Activated CD4-positive, alpha-beta T cell treated with anti-CD3 and anti-CD28 coated beads, Interleukin-2, amount 50 U/mL, for 1 hour (primary cell): ENCODE results near the gene TTC24.
"Not testable (repeated sequence)": the region's sequence is repeated elsewhere in the genome, so short reads cannot be mapped to it uniquely, and the experiment has no call there.

Experiments used
- DNase-seq: peaks from one replicate; pipeline ENCODE4 v3.0.0-alpha.2; 2020

TTC24 gene

DNA sequence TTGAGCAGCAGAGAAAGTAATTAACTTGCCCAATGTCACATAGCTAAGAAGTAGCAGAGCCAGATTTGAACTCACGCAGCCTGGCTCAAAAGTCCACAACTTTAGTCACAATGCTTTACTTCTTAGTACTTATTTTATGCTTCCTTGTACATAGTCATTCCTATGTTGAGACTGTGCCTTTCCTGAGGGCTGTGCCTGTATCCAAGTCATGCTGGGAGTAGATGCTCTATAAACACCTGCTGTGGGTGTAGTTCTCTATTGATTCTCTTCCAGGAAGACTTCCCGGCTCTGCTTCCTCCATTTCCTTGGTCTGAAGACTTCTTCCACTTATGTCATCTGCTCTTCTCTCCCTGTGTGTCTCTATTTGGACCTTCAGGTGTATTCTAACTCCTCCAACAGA, 23.8 kb upstream of the TTC24 start:
- no peak for DNase-seq

DNA sequence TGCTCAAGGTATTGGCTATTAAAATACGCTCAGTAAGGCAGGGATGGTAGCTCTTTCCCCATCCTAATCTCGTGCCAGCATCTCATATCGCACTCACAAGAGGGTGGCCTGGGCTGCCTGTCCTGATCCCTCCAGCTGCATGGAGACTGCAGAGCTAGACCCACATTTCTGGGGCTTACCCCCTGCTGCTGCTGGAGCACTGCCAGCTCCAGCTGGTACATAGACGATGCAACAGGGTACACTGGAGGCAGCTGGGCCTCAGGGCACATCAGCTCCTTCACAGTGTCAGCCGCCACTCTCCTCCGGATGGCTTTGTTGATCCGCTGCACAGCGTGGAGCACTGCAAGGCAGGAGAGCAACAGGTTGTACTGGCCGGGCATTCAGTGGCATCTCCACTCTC, 23.2 kb upstream of the TTC24 start:
- DNase-seq: no peak

DNA sequence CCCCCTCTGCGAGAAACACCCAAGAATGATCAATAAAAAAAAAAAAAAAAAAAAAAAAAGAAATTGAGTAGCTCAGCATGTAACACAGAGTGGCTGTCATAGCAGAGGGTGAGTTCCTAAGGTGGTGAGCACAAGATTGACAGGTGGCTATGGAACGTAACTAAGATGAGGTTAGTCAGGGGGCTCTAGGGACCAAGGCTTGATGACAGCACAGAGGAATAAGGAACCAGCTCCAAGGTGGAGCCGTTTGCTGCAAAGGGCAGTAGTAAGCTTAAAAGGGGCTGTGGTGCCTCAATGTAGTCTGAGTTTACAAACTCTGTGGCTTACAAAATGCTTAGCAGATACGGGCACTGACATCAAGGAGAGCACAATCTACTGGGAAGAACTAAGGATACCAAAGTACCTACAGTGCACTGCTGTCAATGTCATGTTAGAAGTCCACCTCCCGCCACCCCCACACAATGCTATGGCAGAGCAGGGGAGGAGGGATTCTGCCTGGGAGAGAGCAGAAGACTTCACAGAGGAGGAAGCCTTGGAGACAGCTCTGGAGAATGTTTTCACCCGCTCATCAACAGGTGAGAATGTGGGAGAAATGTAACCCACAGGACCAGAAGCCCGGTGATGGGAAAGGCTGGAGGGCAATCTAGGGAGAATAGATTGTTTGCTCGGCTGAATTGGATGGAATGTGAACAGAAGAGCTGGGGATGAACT, 20.3 kb upstream of the TTC24 start:
- no peak for DNase-seq

DNA sequence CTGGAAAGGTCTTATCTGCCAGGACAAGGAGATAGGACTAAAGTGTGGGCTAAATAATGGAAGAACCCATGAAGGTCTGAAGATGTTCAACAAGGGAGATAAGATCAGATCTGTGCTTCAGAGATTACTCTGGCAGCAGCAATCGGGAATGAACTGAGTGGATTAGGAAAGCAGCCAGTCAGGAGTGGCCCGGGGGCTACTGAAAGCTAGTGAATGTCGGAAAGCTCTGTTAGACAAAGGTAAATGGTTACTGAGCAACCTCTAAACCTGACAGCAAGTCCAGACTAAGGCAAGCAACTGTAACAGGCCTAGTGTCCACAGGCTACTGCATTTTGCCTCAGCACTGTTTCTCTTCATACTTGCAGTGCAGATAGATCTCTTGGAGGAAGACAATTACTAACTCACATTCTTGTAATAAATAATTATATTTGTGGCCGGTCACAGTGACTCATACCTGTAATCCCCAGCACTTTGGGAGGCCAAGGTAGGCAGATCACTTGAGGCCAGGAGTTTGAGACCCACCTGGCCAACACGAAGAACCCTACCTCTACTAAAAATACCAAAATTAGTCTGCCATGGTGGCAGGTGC, 19.6 kb upstream of the TTC24 start:
- no peak for DNase-seq

DNA sequence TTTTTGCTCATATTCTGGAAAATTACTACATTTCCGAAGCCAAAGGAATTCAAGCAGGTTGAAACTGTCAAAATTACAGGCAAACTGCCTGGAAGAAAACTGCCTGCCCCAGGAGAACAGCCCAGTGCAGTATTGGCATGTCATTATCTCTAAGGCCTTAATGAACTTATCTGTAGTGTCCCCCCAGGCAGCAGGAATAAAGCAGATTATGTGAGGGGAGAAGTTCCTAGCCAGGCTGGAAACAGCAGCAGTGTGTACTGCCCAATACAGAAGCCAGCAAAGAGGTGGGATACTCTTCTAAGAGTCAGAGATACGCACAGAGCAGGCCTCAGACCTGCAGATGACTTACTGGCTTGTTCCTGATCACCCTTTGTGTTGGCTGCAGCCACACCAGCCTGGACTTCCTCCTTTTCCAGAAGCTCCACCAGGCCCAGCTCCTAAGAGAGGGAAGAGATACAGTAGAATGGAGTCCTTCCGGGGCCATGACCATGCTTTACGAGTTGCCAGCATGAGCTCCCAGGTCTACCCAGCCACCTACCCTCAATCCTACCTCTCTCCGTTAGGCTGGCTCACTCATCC, 18.8 kb upstream of the TTC24 start:
- no peak for DNase-seq

DNA sequence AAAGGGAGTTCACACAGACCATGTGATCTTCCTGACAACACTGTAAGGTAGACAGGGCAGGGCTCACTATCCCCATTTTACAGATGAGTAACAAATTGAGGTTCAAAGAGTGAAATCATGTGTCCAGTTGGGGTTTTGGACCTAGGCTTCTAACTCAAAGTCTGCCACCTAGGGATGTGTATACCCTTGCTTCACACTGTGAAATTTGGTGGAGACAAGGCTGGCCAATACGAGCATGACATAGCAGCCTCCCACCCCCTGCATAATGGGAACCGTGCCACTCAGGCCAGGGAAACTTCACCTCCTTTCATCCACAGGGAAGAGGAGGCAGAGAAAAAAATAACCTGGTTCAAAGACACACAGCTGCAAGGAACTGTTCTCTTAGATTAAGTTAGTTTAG, 14.0 kb upstream of the TTC24 start:
- no peak for DNase-seq

DNA sequence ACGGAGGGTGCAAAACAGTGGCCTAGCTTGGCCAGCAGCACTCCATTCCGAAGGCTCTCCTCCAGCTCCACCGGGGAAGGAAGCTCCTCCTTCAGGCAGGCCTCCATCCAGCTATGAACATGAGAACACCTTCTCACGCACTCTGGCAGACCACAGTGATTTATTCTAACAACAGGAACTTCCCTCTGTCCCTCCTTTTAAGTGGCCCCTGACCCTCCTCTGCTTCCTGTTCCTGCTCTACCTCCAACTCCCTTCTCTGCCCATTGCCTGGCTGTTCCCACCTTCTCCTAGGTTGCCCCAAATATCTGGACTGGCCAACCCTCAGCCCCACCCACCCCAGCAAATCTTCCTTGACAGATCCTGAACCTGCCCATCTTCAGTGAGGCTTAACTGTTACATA, 13.1 kb upstream of the TTC24 start:
- DNase-seq: no peak

DNA sequence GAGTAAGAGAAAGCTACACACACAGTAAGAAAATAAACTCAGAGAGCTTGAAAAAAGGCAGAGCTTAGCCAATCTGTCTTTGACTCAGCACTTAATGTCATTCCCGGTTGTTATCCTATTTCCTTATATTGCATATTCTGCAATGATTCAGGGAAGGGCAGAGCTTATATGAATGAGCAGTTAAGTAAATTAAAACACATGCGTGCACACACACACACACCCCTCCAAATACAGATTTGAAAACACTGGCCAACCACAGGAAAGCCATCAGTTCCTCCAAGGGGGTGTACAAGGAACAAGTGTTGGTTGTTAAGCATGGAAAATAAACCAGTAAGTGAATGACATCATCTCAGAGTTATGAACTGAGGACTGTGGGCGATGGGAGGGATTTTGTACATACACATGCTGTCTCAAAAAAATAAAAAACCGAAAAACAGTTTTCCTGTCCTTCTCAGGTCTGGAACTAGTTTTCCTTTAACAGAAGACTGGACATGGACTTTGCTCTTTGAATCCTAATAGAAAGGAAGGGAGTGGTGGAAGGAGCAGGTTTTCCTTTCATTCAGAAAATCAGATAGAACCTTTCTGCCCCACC, 8.2 kb upstream of the TTC24 start:
- no peak for DNase-seq

DNA sequence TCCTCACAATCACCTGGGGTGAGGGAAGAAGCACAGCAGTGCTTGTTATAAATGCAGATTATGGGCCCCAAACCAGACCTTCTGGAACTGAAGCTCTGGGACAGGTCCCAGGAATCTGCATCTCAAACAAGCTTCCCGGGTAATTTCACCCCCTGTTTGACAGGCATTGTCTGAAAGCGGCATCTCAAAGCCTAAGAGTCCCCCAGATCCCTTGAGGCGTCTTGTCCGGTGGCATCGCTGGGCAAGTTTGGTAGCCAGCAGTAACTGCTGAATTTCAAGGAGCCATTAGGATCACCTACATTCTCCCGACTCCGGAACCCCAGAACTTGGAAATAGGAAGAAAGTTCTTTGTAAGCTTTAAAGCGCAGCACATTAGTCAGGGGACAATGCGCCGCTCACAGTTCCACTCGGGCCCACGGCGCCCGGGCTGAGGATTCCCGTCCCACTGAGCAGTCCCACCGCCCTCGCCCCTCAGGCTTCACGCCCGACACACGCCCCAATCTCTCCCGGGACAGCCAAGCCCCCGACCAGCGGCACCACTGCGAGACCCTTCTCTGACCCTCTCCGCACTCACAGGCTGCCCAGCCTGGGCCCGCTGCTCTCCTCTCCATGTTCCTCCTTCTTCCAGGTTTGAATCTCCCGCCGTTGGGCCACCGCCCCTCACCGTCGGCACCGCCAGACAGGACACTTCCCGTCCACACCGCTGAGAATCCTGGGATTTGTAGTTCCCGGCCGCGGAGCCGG, 7.4 kb upstream of the TTC24 start, which contains the start of gene IQGAP3:
Gene IQGAP3 (minus strand): TSS at position 647 of the 744 bp plus-strand sequence. CDS start 36 bp downstream, at position 611.
- DNase-seq: peak; percentile 70

DNA sequence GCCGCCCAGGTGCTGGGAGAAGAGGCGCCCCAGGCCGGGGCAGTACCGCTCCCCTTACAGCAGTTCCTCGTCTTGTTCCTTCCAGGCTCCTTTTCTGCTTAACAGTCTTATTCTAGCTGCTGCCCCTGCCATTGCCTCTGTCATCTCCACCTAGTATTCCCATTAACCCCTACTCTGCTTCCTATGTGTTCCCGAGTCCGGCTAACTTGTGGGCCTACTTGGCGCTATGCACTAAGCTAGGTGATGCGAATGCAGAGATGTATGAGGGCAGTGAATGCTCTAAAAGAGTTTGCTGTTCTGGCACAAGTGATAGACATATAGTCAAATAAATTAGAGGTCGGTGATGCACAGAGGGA, 6.9 kb upstream of the TTC24 start:
- no peak for DNase-seq

DNA sequence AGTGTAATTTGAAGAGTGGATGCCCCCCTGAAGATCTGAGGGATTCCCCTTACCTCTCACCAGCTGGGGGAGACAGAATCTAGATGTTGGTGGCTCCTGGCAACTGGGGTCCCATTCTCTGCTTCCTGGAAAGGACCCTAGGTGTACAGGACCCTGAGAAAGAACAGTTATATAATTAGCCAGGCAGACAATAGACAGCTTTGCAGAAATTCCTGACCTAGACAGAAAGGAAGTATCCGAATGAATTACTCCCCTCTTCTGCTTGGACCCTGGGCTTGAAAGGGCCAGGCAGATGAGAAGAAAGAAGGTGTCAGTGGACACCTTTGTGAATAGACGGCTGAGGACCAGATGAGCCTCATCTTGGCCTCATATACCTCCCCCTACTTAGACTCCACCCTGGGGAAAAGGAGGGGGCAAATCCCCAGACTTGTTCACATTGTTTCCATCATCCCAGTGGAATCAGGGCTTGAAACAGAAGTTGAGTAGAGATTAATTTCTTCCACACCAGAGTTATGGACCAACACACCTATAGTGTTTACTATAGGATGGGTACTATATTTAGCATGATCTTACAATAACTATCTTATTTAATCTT, 5.4 kb upstream of the TTC24 start:
- no peak for DNase-seq

DNA sequence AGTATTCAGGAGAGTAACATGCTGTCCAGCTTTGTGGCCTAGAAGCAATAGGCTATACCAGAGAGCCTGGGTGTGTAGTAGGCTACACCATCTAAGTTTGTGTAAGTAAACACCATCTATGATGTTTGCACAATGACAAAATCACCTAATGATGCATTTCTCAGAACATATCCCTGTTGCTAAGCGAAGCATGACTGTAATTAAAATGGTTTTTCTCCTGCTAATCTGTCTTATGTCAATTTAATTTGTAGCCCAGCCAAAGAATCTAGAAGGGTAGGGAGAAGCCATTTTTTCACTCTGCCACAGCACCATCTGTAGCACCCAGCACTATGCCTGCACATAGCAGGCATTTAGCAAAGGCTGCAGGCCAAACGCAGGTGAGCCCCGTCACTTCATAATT, 2.0 kb upstream of the TTC24 start:
- no peak for DNase-seq

DNA sequence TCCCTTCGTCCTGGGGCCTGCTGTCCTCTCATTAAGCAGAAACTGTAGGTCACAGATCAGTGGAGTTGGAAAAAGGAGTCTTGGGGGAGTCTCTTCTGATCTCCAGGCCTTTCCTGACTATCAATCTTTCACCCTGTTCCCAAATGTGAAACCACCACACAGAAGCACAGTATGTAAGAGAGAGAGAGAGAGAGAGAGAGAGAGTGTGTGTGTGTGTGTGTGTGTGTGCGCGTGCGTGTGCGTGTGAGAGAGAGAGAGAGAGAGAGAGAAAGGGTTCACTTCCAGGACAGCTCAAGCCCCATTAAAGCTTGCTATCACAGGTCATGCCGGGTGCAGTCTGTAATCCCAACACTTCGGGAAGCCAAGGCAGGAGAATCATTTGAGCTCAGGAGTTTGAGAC, 1.5 kb upstream of the TTC24 start:
- DNase-seq: no peak

DNA sequence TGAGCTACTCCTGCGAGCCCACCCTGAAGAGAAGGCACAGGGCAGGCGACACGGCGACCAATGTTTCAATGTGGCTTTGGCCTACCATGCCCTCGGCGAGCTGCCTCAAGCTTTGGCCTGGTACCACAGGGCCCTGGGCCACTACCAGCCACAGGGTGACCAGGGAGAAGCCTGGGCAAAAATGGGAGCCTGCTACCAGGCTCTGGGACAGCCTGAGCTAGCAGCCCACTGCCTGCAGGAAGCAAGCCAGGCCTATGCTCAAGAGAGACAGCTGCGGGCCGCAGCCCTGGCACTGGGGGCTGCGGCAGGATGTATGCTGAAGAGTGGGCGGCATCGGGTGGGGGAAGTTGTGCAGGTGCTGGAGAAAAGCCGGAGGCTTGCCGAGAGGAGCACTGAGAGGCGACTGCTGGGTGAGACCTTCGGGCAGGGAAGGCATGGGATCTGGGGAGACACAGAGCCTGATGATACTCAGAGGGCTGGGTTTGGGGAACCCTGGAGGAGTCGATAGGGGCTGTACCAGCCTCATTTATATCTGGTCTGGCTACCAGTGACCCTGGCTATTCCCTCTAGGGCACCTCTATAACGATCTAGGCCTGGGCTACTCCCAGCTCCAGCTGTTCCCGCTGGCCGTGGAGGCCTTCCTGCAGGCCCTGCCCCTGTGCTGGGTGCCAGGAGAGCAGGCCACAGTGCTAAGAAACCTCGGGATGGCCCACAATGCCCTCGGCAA, 2.3 kb downstream of the TTC24 start:
- no peak for DNase-seq

DNA sequence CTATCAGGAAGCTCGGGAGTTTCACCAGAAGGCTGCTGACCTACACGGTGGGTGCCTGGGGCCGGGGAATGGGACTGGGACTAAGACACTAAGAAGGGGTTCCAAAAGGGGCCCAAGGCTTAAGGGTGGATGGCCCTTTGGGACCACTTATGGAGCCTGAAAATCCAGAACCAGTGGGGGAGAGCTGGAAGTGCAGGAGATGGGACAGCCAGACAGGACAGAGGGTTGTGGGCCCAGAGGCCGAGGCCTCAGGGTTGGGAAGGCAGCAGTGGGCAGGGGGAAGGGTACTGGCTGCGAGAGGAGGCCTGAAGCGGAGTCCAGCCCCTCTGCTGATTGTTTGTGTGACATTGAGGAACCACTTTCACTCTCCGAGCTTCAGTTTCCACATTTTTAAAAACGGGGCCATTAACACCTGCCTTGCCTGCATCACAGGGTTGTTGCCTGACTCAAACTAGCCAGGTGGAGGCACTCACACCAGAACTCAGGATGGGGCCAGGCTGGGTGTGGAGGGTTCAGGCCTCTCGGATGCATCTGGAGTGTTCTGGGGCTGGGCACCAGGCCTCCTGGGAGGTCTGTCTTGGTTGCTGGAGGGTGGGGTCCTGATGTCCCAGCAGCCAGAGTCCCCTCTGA, 3.0 kb downstream of the TTC24 start:
- DNase-seq: no peak

DNA sequence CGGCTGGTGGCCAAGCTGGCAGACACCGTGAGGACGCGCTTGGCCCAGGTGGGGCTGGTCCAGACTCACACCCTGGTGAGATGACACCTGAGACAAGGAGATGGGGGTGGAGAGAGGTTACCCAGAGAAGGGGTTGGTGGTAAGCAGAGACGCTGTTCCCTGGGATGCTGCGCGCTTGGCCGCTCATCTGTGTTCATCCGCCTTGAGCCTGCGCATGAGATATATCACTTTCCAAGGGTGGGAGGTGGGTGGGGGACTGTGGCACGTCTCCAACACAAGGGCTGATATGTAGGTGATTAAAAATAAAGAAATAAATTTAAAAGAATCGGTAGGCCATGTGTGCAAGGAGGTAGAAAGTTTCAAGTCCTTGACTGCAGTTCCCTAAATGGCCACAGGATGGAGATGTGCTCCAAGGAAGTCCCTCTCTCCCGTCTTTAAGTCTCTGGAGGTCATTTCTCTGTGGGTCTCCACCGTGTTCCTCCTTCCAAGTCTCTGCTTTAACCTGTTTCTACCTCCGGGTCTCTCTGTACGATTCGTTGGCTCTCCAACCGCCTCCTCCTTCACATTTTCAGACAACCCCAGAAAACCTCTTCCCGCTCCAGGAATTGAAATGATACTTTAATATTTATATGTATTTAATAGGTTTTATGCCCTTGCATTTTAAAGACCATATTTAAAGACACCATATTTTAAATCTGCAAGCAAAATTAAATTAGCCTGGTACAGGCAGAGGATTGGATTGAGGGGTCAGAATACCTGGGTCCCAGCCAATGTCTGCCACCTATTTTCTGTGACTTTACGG, 4.5 kb downstream of the TTC24 start:
- peak; percentile 75 for DNase-seq

DNA sequence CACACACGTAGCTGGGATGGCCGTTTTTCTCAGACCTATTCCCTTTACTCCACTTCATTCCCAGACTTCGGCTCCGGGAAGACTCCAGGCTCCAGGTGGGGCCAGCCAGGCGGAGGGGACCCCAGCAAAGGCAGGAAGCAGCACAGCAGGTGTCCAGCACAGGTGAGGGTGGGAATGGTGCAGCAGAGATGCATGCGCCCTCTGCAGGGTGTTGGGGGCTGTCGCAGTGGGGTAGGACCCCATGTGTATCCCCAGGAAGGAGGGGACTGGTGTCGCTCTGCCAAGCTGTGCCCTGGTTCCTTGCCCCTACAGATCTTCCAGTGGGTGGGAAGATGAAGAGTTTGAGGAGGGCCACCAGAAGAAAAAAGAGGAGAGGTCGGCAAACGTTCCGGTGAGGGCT, 5.3 kb downstream of the TTC24 start:
- DNase-seq: no peak

DNA sequence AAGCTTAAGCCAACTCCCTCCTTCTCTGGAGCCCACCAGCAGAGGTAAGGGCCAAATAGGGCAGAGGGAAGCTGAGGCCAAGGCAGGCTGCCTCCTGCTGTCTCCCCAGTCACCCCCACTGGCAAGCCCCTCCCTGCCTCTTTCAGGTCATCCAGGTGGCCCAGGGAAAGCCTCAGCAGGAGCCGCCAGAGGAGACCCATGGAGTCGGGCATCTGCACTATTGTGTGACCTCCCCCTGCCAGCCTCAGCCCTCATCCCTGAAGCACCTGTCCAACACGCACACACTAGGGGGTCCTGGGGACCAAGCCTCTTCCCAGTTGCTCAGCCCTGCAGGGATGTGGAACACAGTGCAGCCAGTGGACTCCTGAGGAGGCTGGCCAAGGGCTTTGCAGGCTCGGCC, 6.8 kb downstream of the TTC24 start:
- DNase-seq: no peak

DNA sequence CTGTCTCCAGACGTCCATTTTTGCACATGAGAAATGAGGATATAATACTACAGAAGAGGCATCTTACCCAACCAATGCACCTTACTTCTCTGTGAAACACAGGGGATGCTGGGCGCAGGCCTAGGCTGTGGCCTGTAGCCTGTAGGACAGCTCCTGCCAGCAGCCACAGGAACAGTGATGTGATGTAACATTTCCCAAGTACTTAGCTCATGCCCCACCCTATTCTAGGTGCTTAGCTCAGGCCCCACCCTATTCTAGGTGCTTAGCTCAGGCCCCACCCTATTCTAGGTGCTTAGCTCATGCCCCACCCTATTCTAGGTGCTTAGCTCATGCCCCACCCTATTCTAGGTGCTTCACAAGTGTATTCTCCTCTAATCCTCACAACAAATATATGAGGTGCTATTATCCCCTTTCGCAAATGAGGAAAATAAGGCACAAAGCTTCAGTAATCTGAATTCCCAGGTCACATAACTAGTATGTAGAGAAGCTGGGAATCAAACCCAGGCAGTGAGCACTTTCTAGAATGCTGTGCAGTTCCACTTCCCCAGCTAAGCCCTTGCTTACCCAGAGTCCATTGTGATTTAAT, 7.5 kb downstream of the TTC24 start:
- DNase-seq: no peak

DNA sequence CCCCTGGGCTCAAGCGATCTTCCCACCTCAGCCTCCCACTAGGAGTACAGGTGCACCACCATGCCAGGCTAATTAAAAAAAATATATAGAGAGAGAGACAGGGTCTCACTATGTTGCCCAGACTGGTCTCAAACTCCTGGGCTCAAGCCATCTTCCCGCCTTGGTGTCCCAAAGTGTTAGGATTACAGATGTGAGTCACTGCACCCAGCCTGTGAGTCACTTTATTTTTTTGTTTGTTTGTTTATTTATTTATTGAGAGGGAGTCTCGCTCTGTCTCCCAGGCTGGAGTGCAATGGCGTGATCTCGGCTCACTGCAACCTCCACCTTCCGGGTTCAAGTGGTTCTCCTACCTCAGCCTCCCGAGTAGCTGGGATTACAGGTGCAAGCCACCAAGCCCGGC, 8.4 kb downstream of the TTC24 start:
- not testable (repeated sequence) for DNase-seq

DNA sequence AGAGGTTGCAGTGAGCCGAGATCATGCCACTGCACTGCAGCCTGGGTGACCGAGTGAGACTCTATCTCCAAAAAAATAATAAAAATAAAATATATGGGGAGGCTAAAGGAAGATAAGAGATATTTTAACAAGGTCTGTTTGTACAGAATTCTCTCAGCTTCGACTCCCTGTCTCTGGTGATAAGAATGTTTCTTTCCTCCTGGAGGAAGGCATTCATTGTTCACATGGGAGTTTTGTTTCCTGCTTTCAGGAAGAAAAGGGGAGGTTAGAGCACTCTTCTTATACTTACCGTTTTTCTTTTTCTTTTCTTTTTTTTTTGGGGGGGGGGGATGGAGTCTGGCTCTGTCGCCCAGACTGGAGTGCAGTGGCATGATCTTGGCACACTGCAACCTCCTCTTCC, 10.0 kb downstream of the TTC24 start:
- DNase-seq: no peak
